GM23248 (cell line): ENCODE results near the gene SHCBP1L.

Experiments
- EZH2 ChIP-seq: fragments of 200-600 bp; sonication (generic); IDR thresholded peaks from 2 replicates; pipeline ENCODE4 v1.6.1; 2018; ENCODE audit warnings: antibody characterized with exemption, mild to moderate bottlenecking; ENCODE audit not compliant: insufficient read depth, poor library complexity, severe bottlenecking
- EZH2phosphoT487 ChIP-seq: fragments of 200-600 bp; sonication (generic); IDR thresholded peaks from 2 replicates; pipeline ENCODE4 v1.6.1; 2018; ENCODE audit warnings: antibody characterized with exemption, moderate library complexity, mild to moderate bottlenecking, low read depth; ENCODE audit not compliant: insufficient read depth

DNA sequence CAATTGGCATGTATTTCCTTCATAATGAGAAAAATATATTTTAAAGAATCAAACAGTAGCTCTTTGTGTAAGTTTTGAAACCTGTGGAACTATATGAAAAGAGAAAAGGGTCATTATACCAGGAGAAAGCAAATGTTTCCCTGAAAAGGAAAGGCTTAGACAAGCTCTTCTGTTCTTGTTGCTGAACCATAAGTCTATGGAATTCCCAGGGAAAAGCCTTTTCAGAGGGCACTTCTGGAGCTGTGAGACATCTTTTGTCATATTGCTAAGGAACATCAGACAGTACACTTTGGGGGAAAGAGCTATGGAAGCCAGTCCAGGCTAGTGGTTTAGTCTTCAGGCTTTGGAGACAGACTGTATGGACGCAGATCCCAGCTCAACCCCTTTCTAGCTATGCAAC, 12.1 kb upstream of the SHCBP1L start:
- TF ChIP-seq EZH2 (no peak), EZH2phosphoT487 (no peak)
